Measurements from ENCODE around the gene PCDHGA5. TPM values are rescaled to one million over a fixed set of nuclear protein-coding genes. Genes with fewer than 3 reads are reported as not detected.

Gene PCDHGA5
- total and polyA plus RNA-seq, 2 of the 8 experiments (the other 6 are each of a cell fraction or from before 2014, with no cell fraction given): 1.1 to 1.3 TPM

- TF ChIP-seq KDM5A (IDR thresholded peaks at IDR 0.05; ENCODE audit: low read length): no peak
- no peak for TF ChIP-seq SIN3A (conservative IDR thresholded peaks at IDR 0.05 in 1 of 2, IDR thresholded peaks at IDR 0.05 in 1 of 2; ENCODE audit: low read depth in 1 of 2, low read length in 2 of 2)
- TF ChIP-seq RNF2 (IDR thresholded peaks at IDR 0.05; ENCODE audit: borderline replicate concordance, low read depth, low read length, missing control alignments, poor library complexity, severe bottlenecking): no peak
- no peak for TF ChIP-seq EP300 (IDR thresholded peaks at IDR 0.05; ENCODE audit: borderline replicate concordance in 1 of 2, low read depth in 2 of 2, low read length in 2 of 2)
- no peak for TF ChIP-seq TAF7 (optimal IDR thresholded peaks at IDR 0.05; ENCODE audit: borderline replicate concordance, low read depth, low read length)
- no peak for TF ChIP-seq YY1 (IDR thresholded peaks at IDR 0.05; ENCODE audit: low read depth, low read length)
Observed at GRCh38 chr5:141356133-141356532, 7.8 kb upstream of the PCDHGA5 start (continued).

All from H1 (cell line).